Middle frontal gyrus (tissue), 1 donor: ENCODE measurements around the gene CCPG1.
A peak's percentile ranks its signal among the peaks of the same experiment; 100 is the strongest.

Experiments used
- DNase-seq: peaks from one replicate; pipeline ENCODE4 v3.0.0-alpha.2; 2015; ENCODE audit warnings: low spot score; ENCODE audit errors: extremely low spot score

Gene CCPG1

GRCh38 chr15:55320238-55320550, 88.0 kb downstream of the CCPG1 start:
- no peak for DNase-seq

GRCh38 chr15:55319537-55320237, 88.5 kb downstream of the CCPG1 start:
- DNase-seq = no peak

GRCh38 chr15:55318588-55319494, 89.3 kb downstream of the CCPG1 start, which contains the start of the genes PIGB and PIGBOS1:
Gene PIGB, plus strand, starts transcription at chr15:55319222. Its CDS starts 29 bp downstream, at chr15:55319251.
Gene PIGBOS1, minus strand, starts transcription at chr15:55319123. Its CDS starts 1,331 bp downstream, at chr15:55317792.
- DNase-seq = peak; percentile 62
